ENCODE data around the gene AUP1.

Gene AUP1

GRCh38 chr2:74512744-74513604 lies 16.5 kb downstream of the AUP1 start:
- no peak for DNase-seq

- DNase-seq: no peak
Observed at GRCh38 chr2:74511104-74511989, 18.2 kb downstream of the AUP1 start.

DNA sequence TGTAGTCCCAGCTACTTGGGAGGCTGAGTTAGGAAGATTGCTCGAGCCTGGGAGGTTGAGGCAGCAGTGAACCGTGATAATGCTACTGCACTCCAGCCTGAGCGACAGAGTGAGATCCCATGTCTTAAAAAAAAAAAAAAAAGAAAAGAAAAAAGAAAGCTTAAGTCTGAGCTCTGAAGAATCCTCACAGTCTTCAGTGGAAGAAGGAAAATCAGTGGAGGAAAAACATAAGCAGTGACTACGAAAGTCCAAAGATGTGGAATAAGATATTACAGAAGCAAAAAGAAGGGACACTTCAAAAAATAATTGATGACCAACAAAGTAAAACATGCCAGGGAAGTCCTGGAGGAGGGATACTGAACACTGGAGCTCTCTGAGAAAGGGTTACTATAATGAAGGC lies 19.2 kb downstream of the AUP1 start:
- no peak for DNase-seq

GRCh38 chr2:74507926-74508520 lies 21.5 kb downstream of the AUP1 start:
- no peak for DNase-seq

GRCh38 chr2:74507145-74507925 lies 22.2 kb downstream of the AUP1 start, which contains the start of gene PCGF1:
TSS of gene PCGF1 (minus strand) at chr2:74507695. CDS start at chr2:74507668, 27 bp downstream.
- DNase-seq: peak; percentile 88 to 92

DNA sequence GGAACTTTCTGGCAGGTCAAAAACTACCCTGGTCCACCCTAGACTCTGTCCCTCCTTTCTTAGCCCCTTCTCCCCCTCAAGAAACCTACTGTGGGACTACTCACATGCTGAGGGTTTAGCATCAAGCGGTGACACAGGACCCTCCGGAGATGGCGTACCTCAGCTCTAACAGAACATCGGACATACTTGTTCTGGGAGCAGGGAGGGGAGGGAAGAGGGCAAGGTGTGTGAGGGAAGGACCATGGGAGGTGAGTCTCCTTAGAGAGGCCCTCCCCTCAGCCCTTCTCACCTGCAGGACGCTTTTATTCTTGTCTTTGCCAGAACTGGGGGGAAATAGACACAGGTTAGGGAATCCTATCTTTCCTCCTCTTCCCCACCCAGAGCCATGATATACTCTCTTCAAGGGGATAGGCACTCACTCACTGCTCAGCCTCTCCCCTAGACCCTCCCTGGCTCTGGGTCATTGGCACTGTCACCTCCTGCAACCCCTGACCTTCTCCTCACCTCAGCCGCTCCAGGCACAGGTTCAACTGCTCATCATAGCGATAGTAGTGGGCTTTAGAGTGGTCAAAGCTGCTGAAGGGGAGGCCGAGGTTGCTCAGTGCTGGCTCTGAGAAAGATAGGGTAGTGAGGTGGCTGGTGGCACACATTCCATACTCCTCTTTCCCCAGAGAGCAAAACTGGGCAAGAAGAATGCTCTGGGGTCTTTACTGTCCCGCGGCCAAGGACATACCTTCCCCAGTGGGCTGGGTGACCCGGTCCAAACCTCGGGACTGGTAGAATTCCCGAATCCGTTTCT lies 23.9 kb downstream of the AUP1 start:
- no peak for DNase-seq

GRCh38 chr2:74504591-74504990 lies 24.9 kb downstream of the AUP1 start:
- DNase-seq: no peak

DNA sequence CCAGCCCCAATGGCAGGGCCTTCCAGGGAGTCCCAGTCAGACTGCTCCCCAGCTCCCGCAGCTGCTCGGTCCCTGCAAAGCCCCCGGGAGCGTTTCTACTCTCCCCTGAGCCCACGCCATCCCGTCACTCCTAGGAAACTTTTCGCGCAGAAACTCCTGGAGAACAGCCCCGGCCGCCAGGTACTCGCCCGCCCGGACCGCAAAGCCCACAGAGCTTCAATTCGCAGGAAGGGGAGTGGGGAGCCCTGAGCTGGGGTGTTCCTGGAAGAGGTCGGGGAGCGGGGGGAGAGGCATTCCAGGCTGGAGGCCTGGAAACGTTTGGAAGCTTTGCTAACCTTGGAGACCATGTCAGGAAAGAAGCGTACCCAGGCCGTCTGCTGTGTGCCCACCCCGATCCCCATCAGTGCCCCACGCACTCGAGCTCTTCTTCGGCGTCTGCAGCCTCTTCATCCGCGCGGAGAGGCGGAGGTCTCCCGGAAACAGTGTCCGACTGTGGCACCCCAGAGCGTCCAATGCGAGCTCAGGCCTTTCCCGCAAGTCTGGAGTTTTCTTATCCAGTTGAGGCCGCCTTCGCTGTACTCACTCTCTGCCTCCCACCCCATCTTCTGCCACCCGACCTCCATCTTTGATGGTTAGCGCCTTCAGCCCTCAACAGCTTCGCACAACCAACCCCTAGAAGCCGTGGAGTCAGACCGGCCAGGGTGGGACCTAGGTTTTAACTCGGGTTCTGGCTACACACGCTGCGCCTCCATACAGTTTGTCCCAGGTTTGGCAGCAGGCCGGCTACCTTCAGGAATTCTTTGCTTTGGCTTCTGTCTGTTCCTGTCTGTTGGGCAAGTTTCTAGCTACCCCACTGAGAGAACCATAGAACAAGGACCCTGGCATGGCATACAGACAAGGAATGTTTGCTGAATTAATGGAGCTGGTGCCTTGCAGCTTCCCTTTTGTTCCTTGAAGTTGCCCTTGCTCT lies 25.7 kb downstream of the AUP1 start:
- DNase-seq: no peak

- DNase-seq: no peak
Observed at GRCh38 chr2:74502720-74503505, 26.6 kb downstream of the AUP1 start.

DNA sequence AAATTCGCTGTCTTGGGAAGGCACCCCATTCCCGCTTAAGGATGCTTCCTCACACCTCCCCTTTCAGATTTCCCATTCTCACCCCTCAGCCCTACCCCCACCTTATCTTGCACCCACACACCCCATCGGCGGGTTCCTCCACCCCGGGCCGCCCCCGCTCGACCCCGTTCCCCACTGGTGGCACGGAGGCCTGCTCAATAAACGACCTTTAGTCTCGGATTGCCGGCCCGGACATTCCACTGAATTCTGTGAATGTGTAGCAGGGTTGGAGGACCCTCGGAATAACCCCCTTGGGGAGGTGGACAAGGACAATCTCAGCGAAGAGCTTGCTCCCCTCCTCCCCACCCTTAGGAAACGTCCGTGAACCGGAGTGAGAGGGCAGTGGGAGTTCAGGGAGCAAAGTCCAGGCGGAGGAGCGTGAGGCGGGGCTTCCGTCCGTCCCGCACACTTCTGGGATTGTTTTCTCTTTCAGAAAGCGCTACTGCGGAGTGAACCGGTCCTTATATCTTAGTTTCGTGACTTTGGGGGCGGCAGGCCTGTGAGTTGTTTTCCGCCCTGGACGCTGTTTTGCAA lies 27.3 kb downstream of the AUP1 start:
- DNase-seq: no peak

DNA sequence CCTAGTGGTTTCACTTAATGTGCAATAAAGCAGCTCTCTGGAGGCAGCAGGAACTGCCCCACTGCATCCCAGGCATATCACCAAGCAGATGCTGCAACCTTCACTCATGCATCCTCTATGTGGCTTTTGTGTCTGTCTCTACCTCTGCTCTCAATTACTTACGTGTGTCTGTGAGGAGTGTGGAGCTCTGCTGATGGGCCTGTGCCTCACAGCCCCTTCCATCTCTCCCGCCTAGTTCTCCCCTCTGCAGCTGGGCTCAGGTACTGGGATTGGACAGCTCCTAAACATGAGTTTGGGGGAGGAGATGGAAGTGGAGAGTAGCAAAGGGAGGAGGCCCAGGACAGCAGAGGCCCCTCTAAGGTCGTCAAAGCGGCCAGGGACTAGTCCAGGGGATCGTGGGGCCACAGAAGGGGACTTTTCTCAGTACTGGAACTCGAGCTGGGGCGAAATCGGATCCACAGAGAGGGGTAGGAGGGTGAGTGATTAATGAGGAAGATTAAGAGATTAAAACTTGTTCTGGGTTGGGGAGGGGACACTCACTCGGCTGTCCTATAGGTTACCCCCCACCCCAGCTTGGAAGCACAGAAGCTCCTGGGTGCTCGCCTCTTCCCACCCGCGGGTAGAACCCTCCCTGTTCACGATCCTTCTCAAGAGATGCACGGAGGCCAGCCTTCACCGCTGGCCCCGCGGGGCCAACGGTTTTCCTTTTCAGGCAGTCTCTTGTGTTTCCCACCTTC lies 28.0 kb downstream of the AUP1 start:
- no peak for DNase-seq

DNA sequence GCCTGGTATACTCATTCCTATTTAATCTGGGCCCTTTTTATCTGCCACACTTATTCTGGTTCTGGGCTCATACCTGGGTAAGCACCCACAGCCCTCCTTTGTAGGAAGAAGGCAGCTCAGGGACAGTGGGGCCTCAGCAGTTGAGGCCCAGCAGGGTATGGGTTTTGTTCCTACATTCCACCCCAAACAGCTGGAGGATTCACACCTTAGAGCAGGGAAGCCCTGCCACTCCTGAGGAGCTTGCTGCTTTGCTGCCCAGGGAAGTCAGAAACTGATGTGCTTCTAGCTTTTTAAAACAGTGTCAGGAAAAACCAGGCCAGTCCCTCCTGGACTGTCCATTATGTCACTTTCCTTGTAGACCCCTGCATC lies 28.9 kb downstream of the AUP1 start:
- no peak for DNase-seq

- no peak for DNase-seq
Observed at GRCh38 chr2:74499940-74500577, 29.4 kb downstream of the AUP1 start.

DNA sequence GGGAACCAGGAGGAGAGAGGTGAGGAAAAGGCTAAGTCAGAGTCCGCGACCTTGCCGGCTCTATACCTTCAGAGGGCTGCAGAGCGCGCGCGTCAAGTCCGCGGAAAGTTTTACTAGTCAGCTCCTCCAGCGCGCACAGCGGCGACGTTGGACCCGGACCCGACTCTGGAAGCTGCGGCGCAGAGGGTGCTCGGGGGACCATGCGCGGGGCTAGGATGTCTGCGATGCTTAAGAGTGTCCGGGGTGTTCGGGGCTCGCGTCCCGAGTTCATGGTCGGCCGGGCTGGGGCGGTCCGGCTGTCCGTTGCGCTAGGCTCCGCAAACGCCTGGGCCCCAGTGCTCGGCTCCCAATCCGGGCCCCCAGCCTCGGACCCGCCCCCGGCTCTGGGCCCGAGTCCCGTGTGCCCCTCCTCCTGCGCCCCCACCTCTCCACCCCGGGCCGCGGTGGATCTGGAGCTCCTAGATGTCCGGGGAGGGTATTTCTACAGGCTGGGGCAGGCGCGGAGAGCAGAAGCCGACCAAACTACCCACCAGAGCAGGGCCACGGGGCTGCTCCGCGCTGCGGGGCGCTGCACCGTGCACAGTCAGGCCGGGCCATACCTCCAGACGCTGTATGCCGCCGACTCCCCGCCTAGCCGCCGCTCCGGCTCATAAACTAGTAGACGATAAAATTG lies 30.1 kb downstream of the AUP1 start, which contains the start of gene LBX2:
Gene LBX2, minus strand, starts transcription at position 337 of the 673 bp plus-strand sequence. Its CDS starts 66 bp downstream, at position 271.
- DNase-seq: no peak

- DNase-seq: no peak
Observed at GRCh38 chr2:74498500-74499266, 30.8 kb downstream of the AUP1 start.

DNA sequence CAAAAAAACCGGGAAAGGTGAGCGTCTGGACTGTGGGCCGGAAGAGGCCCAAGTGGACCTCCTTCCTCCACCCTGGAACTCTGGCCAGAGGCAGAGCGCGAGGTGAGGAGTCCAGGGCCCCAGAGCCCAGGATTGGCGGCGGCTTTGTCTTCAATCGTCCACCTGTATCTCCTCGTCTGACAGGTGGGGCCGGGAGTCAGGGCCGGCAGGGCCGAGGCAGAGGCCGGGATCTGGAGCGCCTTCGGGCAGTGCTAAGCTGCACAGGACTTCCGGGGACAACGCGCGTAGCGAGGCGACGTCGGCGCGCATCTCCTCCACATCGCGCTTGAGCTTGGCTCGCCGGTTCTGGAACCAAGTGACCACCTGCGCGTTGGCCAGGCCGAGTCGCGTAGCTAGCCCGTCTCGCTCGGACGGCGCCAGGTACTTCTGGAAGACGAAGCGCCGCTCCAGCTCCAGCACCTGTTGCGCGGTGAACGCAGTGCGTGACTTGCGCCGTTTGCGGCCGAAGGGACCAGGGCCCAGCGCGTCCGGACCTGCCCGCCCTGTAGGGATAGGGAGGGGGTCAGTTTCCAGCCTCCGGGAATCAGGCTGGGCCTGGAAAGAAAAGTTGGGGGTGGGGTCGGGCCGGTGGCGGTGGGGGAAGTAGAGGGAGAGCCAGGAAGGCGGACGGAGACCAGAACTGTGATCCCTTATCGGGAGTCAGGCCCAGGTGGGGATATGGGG lies 31.6 kb downstream of the AUP1 start:
- DNase-seq: no peak
